HEK293 (cell line): ENCODE data around the gene SHC3.
"Not testable (repeated sequence)": the region's sequence is repeated elsewhere in the genome, so short reads cannot be mapped to it uniquely, and the experiment has no call there.

Experiments
- CTCF ChIA-PET: fragments of 350-600 bp; formaldehyde crosslinking; extraction: SDS; loops from one replicate; lab custom pipeline; 2021; ENCODE audit warnings: antibody characterized with exemption; lab: Yijun Ruan, JAX
- POLR2A ChIA-PET: fragments of 300-600 bp; formaldehyde crosslinking; extraction: SDS; loops from one replicate; lab custom pipeline; 2020; ENCODE audit warnings: antibody characterized with exemption, inconsistent platforms; lab: Yijun Ruan, JAX
- H3K27ac ChIP-seq: fragments of 200-500 bp; sonication (Bioruptor generic); 2 replicates; pipeline ENCODE4 v1.5.1; 2014; ENCODE audit warnings: low read depth, low read length, control low read depth, inconsistent platforms; ENCODE audit errors: extremely low read depth
- H3K36me3 ChIP-seq, 2 experiments: fragments of 200-500 bp in 1 of 2; sonication (Bioruptor generic) in 1 of 2; 1 replicate in 1 of 2; 2 replicates in 1 of 2; pipeline ENCODE4 v1.5.1; 2014 to 2017; ENCODE audit warnings: inconsistent platforms in 2 of 2, low read length in 2 of 2; ENCODE audit not compliant: control insufficient read depth in 2 of 2, insufficient read depth in 1 of 2
- H3K4me1 ChIP-seq: fragments of 200-500 bp; sonication (Bioruptor generic); 2 replicates; pipeline ENCODE4 v1.5.1; 2014; ENCODE audit warnings: mild to moderate bottlenecking, low read length, inconsistent platforms; ENCODE audit not compliant: control insufficient read depth, insufficient read depth
- H3K4me3 ChIP-seq: 2 replicates; pipeline ENCODE4 v1.5.1; 2011; ENCODE audit warnings: low read depth, mild to moderate bottlenecking, control low read depth, low read length, moderate library complexity
- H3K9me3 ChIP-seq: fragments of 200-500 bp; sonication (Bioruptor generic); 2 replicates; pipeline ENCODE4 v1.5.1; 2014; ENCODE audit warnings: low read depth, low read length, inconsistent platforms; ENCODE audit not compliant: control insufficient read depth, insufficient read depth
- HOXC10 ChIP-seq: sonication (generic); formaldehyde crosslinking; IDR thresholded peaks from 2 replicates; pipeline ENCODE4 v1.8.1; 2023; ENCODE audit warnings: mild to moderate bottlenecking, missing genetic modification reagents
- KLF10 ChIP-seq: fragments of 450-650 bp; IDR thresholded peaks from 2 replicates; pipeline ENCODE4 v1.5.1; 2018; ENCODE audit warnings: missing biosample characterization, mild to moderate bottlenecking, missing genetic modification characterization
- PATZ1 ChIP-seq: fragments of 450-650 bp; formaldehyde crosslinking; IDR thresholded peaks from 2 replicates; pipeline ENCODE4 v1.5.1; 2016; ENCODE audit warnings: missing biosample characterization, missing genetic modification characterization
- TRIM28 ChIP-seq: IDR thresholded peaks from 2 replicates; pipeline ENCODE4 v1.6.1; 2011; ENCODE audit warnings: low read length, control low read depth, borderline replicate concordance
- ZBTB1 ChIP-seq: fragments of 450-650 bp; formaldehyde crosslinking; IDR thresholded peaks from 2 replicates; pipeline ENCODE4 v1.5.1; 2016; ENCODE audit warnings: missing biosample characterization, missing genetic modification characterization
- ZFP3 ChIP-seq: fragments of 450-650 bp; formaldehyde crosslinking; IDR thresholded peaks from 2 replicates; pipeline ENCODE4 v1.5.1; 2016; ENCODE audit warnings: low read depth, missing biosample characterization, missing genetic modification characterization
- ZIC2 ChIP-seq: fragments of 450-650 bp; formaldehyde crosslinking; IDR thresholded peaks from 2 replicates; pipeline ENCODE4 v1.5.1; 2016; ENCODE audit warnings: missing biosample characterization, missing genetic modification characterization
- ZNF10 ChIP-seq: fragments of 450-650 bp; formaldehyde crosslinking; IDR thresholded peaks from 2 replicates; pipeline ENCODE4 v1.5.1; 2017; ENCODE audit warnings: missing biosample characterization, missing genetic modification characterization
- ZNF155 ChIP-seq: fragments of 450-650 bp; formaldehyde crosslinking; IDR thresholded peaks from 2 replicates; pipeline ENCODE4 v1.5.1; 2016; ENCODE audit warnings: missing biosample characterization, missing genetic modification characterization
- ZNF175 ChIP-seq: fragments of 450-650 bp; formaldehyde crosslinking; IDR thresholded peaks from 2 replicates; pipeline ENCODE4 v1.5.1; 2016; ENCODE audit warnings: missing biosample characterization, missing genetic modification characterization
- ZNF214 ChIP-seq: fragments of 450-650 bp; formaldehyde crosslinking; IDR thresholded peaks from 2 replicates; pipeline ENCODE4 v1.5.1; 2017; ENCODE audit warnings: missing biosample characterization, mild to moderate bottlenecking, missing genetic modification characterization, borderline replicate concordance
- ZNF23 ChIP-seq: fragments of 450-650 bp; formaldehyde crosslinking; IDR thresholded peaks from 2 replicates; pipeline ENCODE4 v1.5.1; 2016; ENCODE audit warnings: missing biosample characterization, missing genetic modification characterization, borderline replicate concordance
- ZNF302 ChIP-seq: fragments of 450-650 bp; formaldehyde crosslinking; IDR thresholded peaks from 2 replicates; pipeline ENCODE4 v1.5.1; 2016; ENCODE audit warnings: missing biosample characterization, missing genetic modification characterization, low read depth
- ZNF354C ChIP-seq: fragments of 450-650 bp; formaldehyde crosslinking; IDR thresholded peaks from 2 replicates; pipeline ENCODE4 v1.5.1; 2016; ENCODE audit warnings: missing biosample characterization, missing genetic modification characterization, low read depth, borderline replicate concordance
- ZNF488 ChIP-seq: fragments of 450-650 bp; formaldehyde crosslinking; IDR thresholded peaks from 2 replicates; pipeline ENCODE4 v1.5.1; 2016; ENCODE audit warnings: missing biosample characterization, missing genetic modification characterization
- ZNF560 ChIP-seq: fragments of 450-650 bp; formaldehyde crosslinking; IDR thresholded peaks from 2 replicates; pipeline ENCODE4 v1.5.1; 2017; ENCODE audit warnings: missing biosample characterization, missing genetic modification characterization, borderline replicate concordance
- ZNF600 ChIP-seq: fragments of 450-650 bp; formaldehyde crosslinking; IDR thresholded peaks from 2 replicates; pipeline ENCODE4 v1.5.1; 2016; ENCODE audit warnings: missing biosample characterization, missing genetic modification characterization
- ZNF768 ChIP-seq: fragments of 450-650 bp; formaldehyde crosslinking; IDR thresholded peaks from 2 replicates; pipeline ENCODE4 v1.5.1; 2018; ENCODE audit warnings: missing biosample characterization, mild to moderate bottlenecking, missing genetic modification characterization
- ZSCAN16 ChIP-seq: fragments of 450-650 bp; formaldehyde crosslinking; IDR thresholded peaks from 2 replicates; pipeline ENCODE4 v1.5.1; 2016; ENCODE audit warnings: missing biosample characterization, missing genetic modification characterization

SHC3 gene

GRCh38 chr9:89209311-89209710 is 30.7 kb upstream of the SHC3 start:
- H3K4me1 ChIP-seq, H3K9me3 ChIP-seq, H3K4me3 ChIP-seq, H3K27ac ChIP-seq, POLR2A ChIA-PET, H3K36me3 ChIP-seq, CTCF ChIA-PET: not testable (repeated sequence)

DNA sequence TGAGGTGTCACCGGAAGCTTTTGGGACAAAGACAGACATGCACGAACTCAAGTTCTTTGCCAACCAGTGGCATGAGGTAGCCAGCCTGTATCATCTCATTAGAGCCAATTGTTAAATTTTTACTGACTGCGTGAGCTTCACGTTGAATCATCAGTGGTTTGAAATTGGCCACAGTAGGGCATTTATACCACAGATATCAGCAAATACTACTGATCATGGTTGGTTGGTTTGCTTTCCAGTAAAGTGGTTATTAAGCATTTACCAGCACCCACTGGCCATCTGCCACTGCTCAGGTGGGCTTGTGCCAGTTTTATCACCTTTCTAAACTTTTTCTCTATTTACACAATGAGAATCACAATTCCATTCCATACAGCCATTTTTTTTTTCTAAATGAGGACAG is 28.4 kb upstream of the SHC3 start:
- POLR2A ChIA-PET = no interaction called here
- CTCF ChIA-PET = interaction anchor here (0.8 kb wide), 1 partner anchor 72 kb away, joined by 3 read pairs; no protein-coding TSS in a partner anchor
- Histone ChIP-seq H3K4me1 (no peaks in the 10 kb centered on the region), H3K4me3 (no peak overlapping the region), H3K27ac (no peak overlapping the region), H3K36me3 (no peaks in the 10 kb centered on the region)
- TF ChIP-seq ZIC2 (tag by site-specific recombination) (no peak), ZNF768 (tag by site-specific recombination) (no peak), ZNF155 (no peak), ZNF600 (no peak), ZFP3 (no peak), ZNF23 (tag by site-specific recombination) (no peak), ZSCAN16 (no peak), ZBTB1 (tag by site-specific recombination) (no peak), ZNF488 (tag by site-specific recombination) (no peak), KLF10 (tag by site-specific recombination) (no peak), ZNF560 (no peak), TRIM28 (no peak), PATZ1 (tag by site-specific recombination) (no peak)
- TF ChIP-seq, all 188 proteins: peak for 0
- no peaks in the 10 kb centered on the region for H3K9me3 ChIP-seq

GRCh38 chr9:89204801-89205200 is 26.2 kb upstream of the SHC3 start:
- no peak overlapping the region for H3K4me3 ChIP-seq
- no peaks in the 10 kb centered on the region for H3K36me3 ChIP-seq
- H3K4me1 ChIP-seq = no peaks in the 10 kb centered on the region
- H3K9me3 ChIP-seq = no peaks in the 10 kb centered on the region
- TF ChIP-seq ZNF175 (tag by site-specific recombination) (no peak), ZNF10 (tag by site-specific recombination) (no peak), ZNF214 (tag by site-specific recombination) (no peak)
- no peak overlapping the region for H3K27ac ChIP-seq
- CTCF ChIA-PET = interaction anchor here (0.5 kb wide), 1 partner anchor 1253 kb away, joined by 3 read pairs; no protein-coding TSS in a partner anchor
- POLR2A ChIA-PET = no interaction called here

GRCh38 chr9:89195131-89195797 is 16.6 kb upstream of the SHC3 start:
- TF ChIP-seq ZNF302 (no peak), ZNF175 (tag by site-specific recombination) (no peak), HOXC10 (CRISPR knock-in tag) (no peak), ZNF354C (tag by site-specific recombination) (no peak)
- Histone ChIP-seq H3K36me3 (no peaks in the 10 kb centered on the region), H3K4me3 (no peak overlapping the region), H3K4me1 (no peaks in the 10 kb centered on the region), H3K27ac (no peak overlapping the region), H3K9me3 (no peaks in the 10 kb centered on the region)
- POLR2A ChIA-PET = no interaction called here
- CTCF ChIA-PET = no interaction called here
